ENCODE results near the gene ZNF142.

- TF ChIP-seq GATA3 (IDR thresholded peaks at IDR 0.05; ENCODE audit: low read depth, low read length), result no peak
- TF ChIP-seq GATA2 (IDR thresholded peaks at IDR 0.05; ENCODE audit: low read depth, low read length), result no peak
Observed at GRCh38 chr2:218662827-218663226, 3.4 kb upstream of the ZNF142 start.
